Bronchial epithelial cell (primary cell): Measurements from ENCODE around the gene JPH4. TPM values are rescaled to one million over a fixed set of nuclear protein-coding genes. Genes with fewer than 3 reads are reported as not detected.

Experiments used
- DNase-seq: peaks from one replicate; pipeline ENCODE4 v3.0.0-alpha.2; 2010; ENCODE audit warnings: low read depth
- FAIRE-seq: peaks from 2 replicates; lab custom pipeline; 2011; peaks lifted over from hg19 to GRCh38; lab: Jason Lieb, UNC
- H3K27me3 ChIP-seq: 2 replicates; pipeline ENCODE4 v1.5.1; 2011; ENCODE audit warnings: low read length; ENCODE audit not compliant: control insufficient read depth, insufficient read depth
- H3K36me3 ChIP-seq: 2 replicates; pipeline ENCODE4 v1.5.1; 2011; ENCODE audit warnings: low read length; ENCODE audit not compliant: control insufficient read depth, insufficient read depth
- H3K4me3 ChIP-seq: 2 replicates; pipeline ENCODE4 v1.5.1; 2011; ENCODE audit warnings: mild to moderate bottlenecking, low read depth, low read length, control low read depth
- CTCF ChIP-seq: IDR thresholded peaks from 2 replicates; pipeline ENCODE4 v1.5.1; 2011; ENCODE audit warnings: mild to moderate bottlenecking, moderate library complexity, low read length, control low read depth, inconsistent platforms; ENCODE audit not compliant: insufficient read depth, severe bottlenecking
- total RNA-seq: library from RNA; depleted of rRNA; stranded (reverse); fragments of >200 nt; gene quantifications from 2 replicates; pipeline ENCODE4 v1.2.1, GENCODE V29; 2014

The JPH4 gene
- not detected in 2 replicates for total RNA-seq

- no peak for TF ChIP-seq CTCF
- Histone ChIP-seq H3K4me3 (no peak within 1 kb of the TSS), H3K27me3 (peaks cover 29% of the 10 kb centered on the region), H3K36me3 (no peaks in the 10 kb centered on the region)
- FAIRE-seq (no peak), DNase-seq (no peak)
These were observed at the start of gene JPH4 for GRCh38 chr14:23578560-23579310. Gene JPH4 (minus strand): TSS chr14:23578790. CDS start chr14:23577453, 1,337 bp downstream.

- Histone ChIP-seq H3K4me3 (no peak overlapping the region), H3K27me3 (no peaks in the 10 kb centered on the region), H3K36me3 (no peaks in the 10 kb centered on the region)
- DNase-seq (no peak), FAIRE-seq (no peak)
- no peak for TF ChIP-seq CTCF
These were observed 49.4 kb upstream of the JPH4 start for GRCh38 chr14:23627961-23628360.

- no peak overlapping the region for H3K4me3 ChIP-seq
- FAIRE-seq (no peak), DNase-seq (no peak)
- no peak for TF ChIP-seq CTCF
- H3K27me3 ChIP-seq, result no peaks in the 10 kb centered on the region
- no peaks in the 10 kb centered on the region for H3K36me3 ChIP-seq
These were observed 48.4 kb upstream of the JPH4 start for GRCh38 chr14:23626946-23627345.

- DNase-seq (no peak), FAIRE-seq (no peak)
- no peaks in the 10 kb centered on the region for H3K36me3 ChIP-seq
- TF ChIP-seq CTCF, result no peak
- H3K27me3 ChIP-seq, result no peaks in the 10 kb centered on the region
- H3K4me3 ChIP-seq, result no peak overlapping the region
These were observed 46.3 kb upstream of the JPH4 start for GRCh38 chr14:23624830-23625404.

- H3K27me3 ChIP-seq, result no peaks in the 10 kb centered on the region
- DNase-seq, result no peak
- no peak for FAIRE-seq
These were observed 45.4 kb upstream of the JPH4 start for GRCh38 chr14:23623962-23624361.

More at GRCh38 chr14:23623962-23624361, 45.4 kb upstream of the JPH4 start:
- TF ChIP-seq CTCF, result no peak
- Histone ChIP-seq H3K4me3 (no peak overlapping the region), H3K36me3 (no peaks in the 10 kb centered on the region)
